Measurements from ENCODE around the gene APBA1.

GRCh38 chr9:69620731-69621130 lies 51.4 kb downstream of the APBA1 start:
- TF ChIP-seq, protein P1, sequence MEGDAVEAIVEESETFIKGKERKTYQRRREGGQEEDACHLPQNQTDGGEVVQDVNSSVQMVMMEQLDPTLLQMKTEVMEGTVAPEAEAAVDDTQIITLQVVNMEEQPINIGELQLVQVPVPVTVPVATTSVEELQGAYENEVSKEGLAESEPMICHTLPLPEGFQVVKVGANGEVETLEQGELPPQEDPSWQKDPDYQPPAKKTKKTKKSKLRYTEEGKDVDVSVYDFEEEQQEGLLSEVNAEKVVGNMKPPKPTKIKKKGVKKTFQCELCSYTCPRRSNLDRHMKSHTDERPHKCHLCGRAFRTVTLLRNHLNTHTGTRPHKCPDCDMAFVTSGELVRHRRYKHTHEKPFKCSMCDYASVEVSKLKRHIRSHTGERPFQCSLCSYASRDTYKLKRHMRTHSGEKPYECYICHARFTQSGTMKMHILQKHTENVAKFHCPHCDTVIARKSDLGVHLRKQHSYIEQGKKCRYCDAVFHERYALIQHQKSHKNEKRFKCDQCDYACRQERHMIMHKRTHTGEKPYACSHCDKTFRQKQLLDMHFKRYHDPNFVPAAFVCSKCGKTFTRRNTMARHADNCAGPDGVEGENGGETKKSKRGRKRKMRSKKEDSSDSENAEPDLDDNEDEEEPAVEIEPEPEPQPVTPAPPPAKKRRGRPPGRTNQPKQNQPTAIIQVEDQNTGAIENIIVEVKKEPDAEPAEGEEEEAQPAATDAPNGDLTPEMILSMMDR (IDR thresholded peaks at IDR 0.05): no peak
- no peak for TF ChIP-seq POLR2A (IDR thresholded peaks at IDR 0.05; ENCODE audit: low read depth)

Measured in esophagus muscularis mucosa (tissue), 3 donors.